Activated B cell treated with CpG ODN at 0.5 μM for 24 hours (primary cell): ENCODE measurements around the gene FGF21. TPM values are rescaled to one million over a fixed set of nuclear protein-coding genes. Genes with fewer than 3 reads are reported as not detected.

Source experiments
- ATAC-seq: fragments of 200-7000 bp; cut with Tn5 transposase; one replicate; pipeline ENCODE4 v1.10.0; 2021; ENCODE audit warnings: low read depth, mild to moderate bottlenecking, moderate library complexity
- CTCF ChIA-PET: fragments of 350-600 bp; sonication (Branson Sonifier 250); formaldehyde crosslinking; loops from one replicate; lab custom pipeline; 2021; ENCODE audit warnings: antibody characterized with exemption; lab: Charles Lee
- POLR2A ChIA-PET: fragments of 350-600 bp; sonication (Branson Sonifier 250); formaldehyde crosslinking; loops from one replicate; lab custom pipeline; 2021; ENCODE audit warnings: antibody characterized with exemption; lab: Charles Lee
- DNase-seq: peaks from one replicate; pipeline ENCODE4 v3.0.0; 2022
- H3K27ac Mint-ChIP-seq: one replicate; pipeline ENCODE4 v1.8.0; 2020; ENCODE audit warnings: mixed read lengths
- H3K27me3 Mint-ChIP-seq: one replicate; pipeline ENCODE4 v1.8.0; 2021; ENCODE audit warnings: mixed read lengths
- H3K36me3 Mint-ChIP-seq: one replicate; pipeline ENCODE4 v1.8.0; 2021; ENCODE audit warnings: low read depth, mixed read lengths
- H3K4me1 Mint-ChIP-seq: one replicate; pipeline ENCODE4 v1.8.0; 2021; ENCODE audit warnings: mixed read lengths
- H3K4me3 Mint-ChIP-seq: one replicate; pipeline ENCODE4 v1.8.0; 2020; ENCODE audit warnings: mild to moderate bottlenecking, mixed read lengths
- H3K9me3 Mint-ChIP-seq: one replicate; pipeline ENCODE4 v1.8.0; 2020; ENCODE audit warnings: mixed read lengths
- intact Hi-C: fragments of 100-400 bp; cut with micrococcal nuclease; formaldehyde crosslinking; loops from one replicate; pipeline ENCODE4 v1.15.1; 2024
- total RNA-seq: library from RNA; stranded (reverse); gene quantifications from 2 replicates; pipeline ENCODE4 v1.2.3, GENCODE V29; 2022
- TF ChIP-seq, protein P1 (sequence below): fragments of 200-600 bp; IDR thresholded peaks from one replicate; pipeline ENCODE4 v1.8.0; 2022; ENCODE audit warnings: antibody characterized with exemption, mild to moderate bottlenecking

Gene FGF21
- total RNA-seq, 1 donor from 2014 or later = not detected

DNA sequence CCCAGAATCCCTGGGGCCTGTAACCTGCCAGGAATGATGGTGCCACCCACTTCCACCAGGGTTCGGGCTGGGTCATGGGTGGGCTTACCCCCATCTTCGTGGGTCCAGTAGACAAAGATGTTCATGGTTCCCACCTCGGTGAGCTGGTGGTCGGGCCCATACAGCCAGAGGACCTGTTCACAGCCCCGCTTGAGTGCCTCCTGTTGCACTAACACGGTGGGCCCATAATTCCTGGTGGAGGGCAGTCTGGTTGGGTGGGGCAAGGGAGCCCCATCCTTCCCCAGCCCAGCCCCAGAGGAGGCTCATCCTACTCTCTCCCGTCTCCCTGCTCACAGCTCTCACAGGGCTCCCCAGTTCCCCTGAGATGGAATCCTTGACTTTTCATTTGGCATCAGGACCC, 41.8 kb downstream of the FGF21 start:
- Mint-ChIP-seq H3K9me3 (no peaks in the 10 kb centered on the region), H3K4me1 (peaks cover 10% of the 10 kb centered on the region), H3K4me3 (no peak overlapping the region), H3K27ac (no peak overlapping the region), H3K36me3 (no peaks in the 10 kb centered on the region), H3K27me3 (no peaks in the 10 kb centered on the region)
- ChIA-PET POLR2A (interaction anchor here (0.6 to 1.0 kb wide), 3 partner anchors 169 to 1011 kb away, joined by 3 to 7 read pairs (median 3); partner anchors contain the start of gene FTL), CTCF (interaction anchor here (1.4 to 2.1 kb wide), 2 partner anchors 9 to 196 kb away, joined by 3 to 4 read pairs; partner anchors contain the start of genes GYS1 and RUVBL2)
- TF ChIP-seq, protein P1, sequence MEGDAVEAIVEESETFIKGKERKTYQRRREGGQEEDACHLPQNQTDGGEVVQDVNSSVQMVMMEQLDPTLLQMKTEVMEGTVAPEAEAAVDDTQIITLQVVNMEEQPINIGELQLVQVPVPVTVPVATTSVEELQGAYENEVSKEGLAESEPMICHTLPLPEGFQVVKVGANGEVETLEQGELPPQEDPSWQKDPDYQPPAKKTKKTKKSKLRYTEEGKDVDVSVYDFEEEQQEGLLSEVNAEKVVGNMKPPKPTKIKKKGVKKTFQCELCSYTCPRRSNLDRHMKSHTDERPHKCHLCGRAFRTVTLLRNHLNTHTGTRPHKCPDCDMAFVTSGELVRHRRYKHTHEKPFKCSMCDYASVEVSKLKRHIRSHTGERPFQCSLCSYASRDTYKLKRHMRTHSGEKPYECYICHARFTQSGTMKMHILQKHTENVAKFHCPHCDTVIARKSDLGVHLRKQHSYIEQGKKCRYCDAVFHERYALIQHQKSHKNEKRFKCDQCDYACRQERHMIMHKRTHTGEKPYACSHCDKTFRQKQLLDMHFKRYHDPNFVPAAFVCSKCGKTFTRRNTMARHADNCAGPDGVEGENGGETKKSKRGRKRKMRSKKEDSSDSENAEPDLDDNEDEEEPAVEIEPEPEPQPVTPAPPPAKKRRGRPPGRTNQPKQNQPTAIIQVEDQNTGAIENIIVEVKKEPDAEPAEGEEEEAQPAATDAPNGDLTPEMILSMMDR = no peak
- no peak for ATAC-seq
- intact Hi-C loops = no loop called here
- DNase-seq = no peak

DNA sequence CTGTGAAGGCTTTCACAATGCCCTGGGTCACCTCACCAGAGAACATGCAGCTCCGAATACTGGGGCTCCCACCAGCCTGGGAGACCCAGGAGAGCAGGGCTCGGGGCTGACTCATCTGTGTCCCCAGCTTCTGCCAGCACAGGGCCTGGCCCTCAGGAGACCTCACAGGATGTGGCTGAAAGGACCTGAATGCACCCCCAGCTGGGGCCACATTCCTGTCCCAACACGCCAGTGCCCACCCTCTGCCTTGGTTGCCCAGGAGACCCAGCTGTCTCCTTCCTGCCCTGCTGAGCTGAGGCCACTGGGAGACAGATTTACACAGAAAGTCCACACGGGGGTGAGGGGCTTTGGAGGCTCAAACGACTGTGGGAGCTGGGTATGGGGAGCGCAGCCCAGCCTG, 43.6 kb downstream of the FGF21 start:
- Mint-ChIP-seq H3K9me3 (no peaks in the 10 kb centered on the region), H3K36me3 (no peaks in the 10 kb centered on the region), H3K4me1 (peaks cover 10% of the 10 kb centered on the region), H3K27me3 (no peaks in the 10 kb centered on the region), H3K4me3 (no peak overlapping the region), H3K27ac (no peak overlapping the region)
- intact Hi-C loops = no loop called here
- POLR2A ChIA-PET = interaction anchor here (0.5 to 1.5 kb wide), 2 partner anchors 38 to 163 kb away, joined by 3 read pairs; no protein-coding TSS in a partner anchor
- TF ChIP-seq, protein P1 = no peak
- CTCF ChIA-PET = interaction anchor here (0.8 to 1.2 kb wide), 3 partner anchors 10 to 293 kb away, joined by 3 read pairs; no protein-coding TSS in a partner anchor
- no peak for ATAC-seq
- no peak for DNase-seq

DNA sequence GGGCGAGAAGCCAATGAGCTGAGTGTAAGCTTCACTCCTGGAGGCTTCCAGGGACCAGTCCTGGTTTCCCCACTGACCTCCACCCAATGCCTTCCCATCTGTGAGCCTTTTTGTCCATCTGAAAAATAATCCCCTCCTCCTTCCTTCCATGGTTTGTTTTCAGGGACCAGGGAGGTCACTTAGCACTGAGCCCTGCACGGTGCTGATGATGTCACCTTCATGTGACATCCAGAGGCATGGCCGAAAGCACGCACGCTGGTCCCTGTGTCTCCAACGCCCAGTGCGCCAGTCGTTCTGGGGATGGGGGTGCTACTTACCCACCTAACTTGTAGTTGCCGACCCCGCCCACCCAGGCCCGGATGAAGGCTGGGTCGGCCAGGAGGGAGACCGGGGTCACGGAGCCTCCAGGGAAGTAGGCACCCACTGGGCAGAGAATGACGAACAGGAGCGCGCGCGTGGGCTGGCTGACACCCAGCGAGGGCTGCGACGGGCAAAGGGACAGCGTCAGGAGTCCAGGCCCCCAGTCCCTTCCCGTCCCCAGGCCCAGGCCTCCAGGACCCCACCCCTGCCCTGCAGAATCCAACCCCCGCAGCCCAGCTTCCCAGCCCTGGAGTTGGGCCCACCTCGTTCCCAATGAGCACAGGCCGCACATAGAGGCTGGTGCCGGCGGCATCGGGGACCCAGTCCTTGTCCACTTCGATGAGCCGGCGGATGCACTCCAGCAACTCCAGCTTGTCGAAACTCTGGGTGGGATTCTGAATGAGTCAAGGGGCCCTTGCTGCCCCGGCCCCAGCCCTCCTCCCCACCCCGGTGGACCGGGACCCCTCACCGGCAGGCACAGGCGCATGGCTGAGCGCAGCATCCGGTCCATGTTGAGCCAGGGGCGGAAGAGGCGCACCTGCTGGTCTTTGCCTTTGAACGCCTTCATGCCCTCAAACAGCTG, 44.3 kb downstream of the FGF21 start:
- peaks cover 8% of the 10 kb centered on the region for H3K4me1 Mint-ChIP-seq
- ChIA-PET CTCF (interaction anchor here (0.8 to 1.9 kb wide), 4 partner anchors 11 to 294 kb away, joined by 3 to 7 read pairs (median 3); no protein-coding TSS in a partner anchor), POLR2A (interaction anchor here (0.5 to 1.5 kb wide), 3 partner anchors 15 to 163 kb away, joined by 3 to 4 read pairs (median 3); no protein-coding TSS in a partner anchor)
- DNase-seq (no peak), ATAC-seq (no peak)
- no peaks in the 10 kb centered on the region for H3K9me3 Mint-ChIP-seq
- TF ChIP-seq, protein P1 = no peak
- no peaks in the 10 kb centered on the region for H3K27me3 Mint-ChIP-seq
- intact Hi-C loops = no loop called here
- no peak overlapping the region for H3K27ac Mint-ChIP-seq
- H3K4me3 Mint-ChIP-seq = no peak overlapping the region
- no peaks in the 10 kb centered on the region for H3K36me3 Mint-ChIP-seq

DNA sequence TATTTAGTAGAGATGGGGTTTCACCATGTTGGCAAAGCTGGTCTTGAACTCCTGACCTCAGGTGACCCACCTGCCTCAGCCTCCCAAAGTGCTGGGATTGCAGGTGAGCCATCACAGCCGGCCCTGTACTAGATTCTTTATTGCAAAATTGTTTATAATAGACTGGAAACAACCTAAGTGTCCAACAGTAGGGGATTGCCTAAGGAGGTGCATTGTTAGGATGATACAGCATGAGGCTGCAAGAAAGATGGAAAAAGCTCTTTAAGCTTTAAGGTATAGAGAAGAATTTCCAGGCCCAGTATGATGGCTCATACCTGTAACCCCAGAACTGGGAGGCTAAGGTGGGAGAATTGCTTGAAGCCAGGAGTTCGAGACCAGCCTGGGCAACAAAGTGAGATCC, 47.3 kb downstream of the FGF21 start:
- CTCF ChIA-PET = interaction anchor here (0.8 to 0.9 kb wide), 2 partner anchors 39 to 42 kb away, joined by 3 to 4 read pairs; no protein-coding TSS in a partner anchor
- no peaks in the 10 kb centered on the region for H3K27me3 Mint-ChIP-seq
- ATAC-seq (no peak), DNase-seq (no peak)
- H3K36me3 Mint-ChIP-seq = peaks cover under 1% of the 10 kb centered on the region
- H3K4me3 Mint-ChIP-seq = no peak overlapping the region
- TF ChIP-seq, protein P1 = no peak
- intact Hi-C loops = no loop called here
- H3K27ac Mint-ChIP-seq = no peak overlapping the region
- POLR2A ChIA-PET = interaction anchor here (1.1 kb wide), 1 partner anchor 8 kb away, joined by 3 read pairs; the partner anchor contains the start of gene BCAT2
- no peaks in the 10 kb centered on the region for H3K9me3 Mint-ChIP-seq
- no peaks in the 10 kb centered on the region for H3K4me1 Mint-ChIP-seq

DNA sequence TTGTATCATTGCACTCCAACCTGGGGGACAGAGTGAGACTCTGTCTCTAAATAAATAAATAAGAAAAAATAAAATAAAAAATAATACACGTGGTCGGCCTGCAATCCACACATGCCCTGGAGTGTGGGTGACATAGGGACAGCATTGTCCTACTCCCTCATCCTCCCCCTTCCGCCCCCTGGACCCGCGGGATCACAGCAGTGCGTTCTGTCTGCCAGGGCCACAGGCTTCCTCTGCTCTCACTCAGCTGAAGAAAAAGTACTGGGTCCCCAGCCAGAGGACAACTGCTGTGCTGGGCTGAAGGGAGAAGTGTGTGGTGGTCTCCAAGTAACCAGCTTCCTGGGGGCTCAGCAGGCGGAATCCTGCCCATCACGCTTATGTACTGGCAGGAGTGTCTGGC, 49.2 kb downstream of the FGF21 start:
- peaks cover 3% of the 10 kb centered on the region for H3K4me1 Mint-ChIP-seq
- intact Hi-C loops = no loop called here
- TF ChIP-seq, protein P1 = no peak
- no peak overlapping the region for H3K27ac Mint-ChIP-seq
- no peak overlapping the region for H3K4me3 Mint-ChIP-seq
- ATAC-seq = no peak
- H3K9me3 Mint-ChIP-seq = no peaks in the 10 kb centered on the region
- DNase-seq = no peak
- peaks cover 6% of the 10 kb centered on the region for H3K36me3 Mint-ChIP-seq
- H3K27me3 Mint-ChIP-seq = no peaks in the 10 kb centered on the region
- CTCF ChIA-PET = no interaction called here
- POLR2A ChIA-PET = interaction anchor here (1.0 kb wide), 1 partner anchor 9 kb away, joined by 4 read pairs; no protein-coding TSS in a partner anchor
